Measurements from ENCODE around the gene EMILIN2.
A peak's percentile ranks its signal among the peaks of the same experiment; 100 is the strongest.

EMILIN2 gene

DNA sequence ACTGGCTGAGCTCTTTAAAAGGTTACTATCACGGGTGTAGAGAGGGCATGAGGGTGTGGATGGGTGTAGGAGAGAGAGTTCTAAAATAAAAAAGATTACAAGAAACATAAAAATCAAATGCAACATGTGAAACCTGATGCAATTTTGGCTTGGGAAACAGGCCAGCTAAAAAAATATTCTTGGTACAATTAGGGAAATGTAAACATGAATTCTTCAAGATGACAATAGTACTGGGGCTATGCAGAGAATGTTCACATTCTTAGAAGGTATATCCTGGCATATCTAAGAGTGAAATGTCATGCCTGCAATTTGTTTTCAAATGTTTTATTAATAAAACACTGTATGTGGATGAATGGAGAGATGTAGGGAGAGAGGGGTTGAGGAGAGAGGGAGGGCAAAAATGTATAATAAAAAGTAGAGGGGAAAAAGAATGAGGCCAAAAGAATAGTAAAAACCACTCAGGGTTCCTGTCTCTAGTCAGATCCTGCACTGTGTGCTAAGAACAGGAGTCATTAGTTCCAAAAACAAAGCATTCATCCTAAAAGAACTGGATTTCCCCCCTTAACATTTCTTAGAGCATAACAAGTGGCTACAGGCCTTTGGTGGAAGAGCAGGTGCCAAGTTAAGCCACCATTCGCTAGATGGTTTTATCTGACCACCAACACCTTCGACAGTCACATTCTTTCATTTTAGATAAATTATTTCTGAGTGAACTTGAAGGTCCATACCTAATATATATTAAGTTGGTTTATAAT is 88.8 kb downstream of the EMILIN2 start:
- TF ChIP-seq, protein P1, sequence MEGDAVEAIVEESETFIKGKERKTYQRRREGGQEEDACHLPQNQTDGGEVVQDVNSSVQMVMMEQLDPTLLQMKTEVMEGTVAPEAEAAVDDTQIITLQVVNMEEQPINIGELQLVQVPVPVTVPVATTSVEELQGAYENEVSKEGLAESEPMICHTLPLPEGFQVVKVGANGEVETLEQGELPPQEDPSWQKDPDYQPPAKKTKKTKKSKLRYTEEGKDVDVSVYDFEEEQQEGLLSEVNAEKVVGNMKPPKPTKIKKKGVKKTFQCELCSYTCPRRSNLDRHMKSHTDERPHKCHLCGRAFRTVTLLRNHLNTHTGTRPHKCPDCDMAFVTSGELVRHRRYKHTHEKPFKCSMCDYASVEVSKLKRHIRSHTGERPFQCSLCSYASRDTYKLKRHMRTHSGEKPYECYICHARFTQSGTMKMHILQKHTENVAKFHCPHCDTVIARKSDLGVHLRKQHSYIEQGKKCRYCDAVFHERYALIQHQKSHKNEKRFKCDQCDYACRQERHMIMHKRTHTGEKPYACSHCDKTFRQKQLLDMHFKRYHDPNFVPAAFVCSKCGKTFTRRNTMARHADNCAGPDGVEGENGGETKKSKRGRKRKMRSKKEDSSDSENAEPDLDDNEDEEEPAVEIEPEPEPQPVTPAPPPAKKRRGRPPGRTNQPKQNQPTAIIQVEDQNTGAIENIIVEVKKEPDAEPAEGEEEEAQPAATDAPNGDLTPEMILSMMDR (IDR thresholded peaks at IDR 0.05; ENCODE audit: low read depth, low read length) = no peak
- DNase-seq (ENCODE audit: low read depth in 2 of 2) = peak; percentile 26 to 56
- H3K4me3 ChIP-seq (replicated peaks in 1 of 2; ENCODE audit: low read depth in 2 of 2, low read length in 2 of 2) = no peak overlapping the region

- TF ChIP-seq, protein P1 (IDR thresholded peaks at IDR 0.05; ENCODE audit: low read depth, low read length) = no peak
- DNase-seq (ENCODE audit: low read depth in 2 of 2) = no peak
- H3K4me3 ChIP-seq (replicated peaks in 1 of 2; ENCODE audit: low read depth in 2 of 2, low read length in 2 of 2) = no peak overlapping the region
Measured at GRCh38 chr18:2939317-2939716, 92.5 kb downstream of the EMILIN2 start.

GRCh38 chr18:2948038-2948437 is 101.2 kb downstream of the EMILIN2 start:
- TF ChIP-seq, protein P1 (IDR thresholded peaks at IDR 0.05; ENCODE audit: low read depth, low read length) = peak; percentile 43
- DNase-seq (ENCODE audit: low read depth in 2 of 2) = peak; percentile 70 to 86
- no peak overlapping the region for H3K4me3 ChIP-seq (replicated peaks in 1 of 2; ENCODE audit: low read depth in 2 of 2, low read length in 2 of 2)

- no peak for DNase-seq (ENCODE audit: low read depth in 2 of 2)
- TF ChIP-seq, protein P1 (IDR thresholded peaks at IDR 0.05; ENCODE audit: low read depth, low read length) = no peak
- no peak overlapping the region for H3K4me3 ChIP-seq (replicated peaks in 1 of 2; ENCODE audit: low read depth in 2 of 2, low read length in 2 of 2)
Measured at GRCh38 chr18:2952605-2953004, 105.8 kb downstream of the EMILIN2 start.

DNA sequence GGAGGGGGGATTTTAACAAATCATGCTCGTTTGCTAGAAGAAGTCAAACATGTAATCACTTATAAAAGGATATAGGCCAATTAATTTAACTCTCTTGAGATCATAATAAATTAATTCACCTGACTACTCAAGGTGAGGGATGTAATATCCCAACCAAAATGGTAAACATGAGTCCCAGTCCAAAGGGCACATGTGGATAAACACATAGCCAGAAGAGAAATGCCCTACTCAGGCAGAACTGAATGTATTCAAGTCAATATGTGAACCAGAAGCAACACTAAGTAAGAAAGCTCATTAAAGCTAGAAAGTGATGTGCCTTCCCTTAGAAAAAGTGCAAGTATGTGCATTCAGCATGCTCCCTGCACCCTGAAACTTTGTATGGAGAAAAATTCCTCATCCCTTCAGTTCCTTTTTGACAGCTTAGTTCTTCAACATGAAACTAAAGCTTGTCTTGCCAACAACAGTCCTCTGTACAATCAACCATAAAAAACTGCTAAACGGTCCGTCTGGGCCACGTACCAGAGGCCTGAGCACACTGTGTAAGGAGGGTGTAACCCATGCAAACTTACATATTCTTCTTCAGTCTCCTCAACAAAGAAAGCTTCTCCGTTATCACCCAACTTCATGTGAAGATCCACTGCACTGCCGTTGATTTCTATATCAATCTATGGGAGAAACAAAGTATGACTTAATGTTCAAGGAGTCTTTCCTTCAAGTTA is 107.3 kb downstream of the EMILIN2 start:
- DNase-seq (ENCODE audit: low read depth in 2 of 2) = no peak
- H3K4me3 ChIP-seq (replicated peaks in 1 of 2; ENCODE audit: low read depth in 2 of 2, low read length in 2 of 2) = no peak overlapping the region
- TF ChIP-seq, protein P1 (IDR thresholded peaks at IDR 0.05; ENCODE audit: low read depth, low read length) = no peak

- DNase-seq (ENCODE audit: low read depth in 2 of 2) = no peak
- no peak overlapping the region for H3K4me3 ChIP-seq (replicated peaks in 1 of 2; ENCODE audit: low read depth in 2 of 2, low read length in 2 of 2)
- TF ChIP-seq, protein P1 (IDR thresholded peaks at IDR 0.05; ENCODE audit: low read depth, low read length) = no peak
Measured at GRCh38 chr18:2954869-2955645, 108.3 kb downstream of the EMILIN2 start.
